Neural progenitor cell (in vitro differentiated cells): ENCODE measurements around the gene KIF9. TPM values are rescaled to one million over a fixed set of nuclear protein-coding genes. Genes with fewer than 3 reads are reported as not detected.

Source experiments
- DNase-seq: peaks from one replicate; pipeline ENCODE4 v3.0.0-alpha.2; 2016; ENCODE audit warnings: low spot score
- H2AFZ ChIP-seq: fragments of 200-600 bp; sonication (generic); replicated peaks from 2 replicates; pipeline ENCODE4 v1.6.1; 2016; ENCODE audit warnings: antibody characterized with exemption
- H3F3A ChIP-seq: fragments of 200-600 bp; sonication (generic); 2 replicates; pipeline ENCODE4 v1.6.1; 2016; ENCODE audit warnings: antibody characterized with exemption, low read depth
- H3K27ac ChIP-seq: fragments of 200-600 bp; sonication (generic); 2 replicates; pipeline ENCODE4 v1.5.1; 2016; ENCODE audit warnings: mild to moderate bottlenecking
- H3K27me3 ChIP-seq: fragments of 200-600 bp; sonication (generic); 2 replicates; pipeline ENCODE4 v1.6.1; 2016; ENCODE audit warnings: mild to moderate bottlenecking, moderate library complexity
- H3K36me3 ChIP-seq: fragments of 200-600 bp; sonication (generic); 2 replicates; pipeline ENCODE4 v1.5.1; 2016
- H3K4me1 ChIP-seq: fragments of 200-600 bp; sonication (generic); 2 replicates; pipeline ENCODE4 v1.6.1; 2016; ENCODE audit warnings: mixed run types
- H3K4me2 ChIP-seq: fragments of 200-600 bp; sonication (generic); 2 replicates; pipeline ENCODE4 v1.6.1; 2016
- H3K4me3 ChIP-seq: fragments of 200-600 bp; sonication (generic); 2 replicates; pipeline ENCODE4 v1.5.1; 2016
- H3K79me2 ChIP-seq: fragments of 200-600 bp; sonication (generic); 2 replicates; pipeline ENCODE4 v1.6.1; 2016; ENCODE audit warnings: low read depth
- H3K9ac ChIP-seq: fragments of 200-600 bp; sonication (generic); 2 replicates; pipeline ENCODE4 v1.6.1; 2016
- H3K9me3 ChIP-seq: fragments of 200-600 bp; sonication (generic); 2 replicates; pipeline ENCODE4 v1.5.1; 2016; ENCODE audit warnings: low read depth
- H4K20me1 ChIP-seq: fragments of 200-600 bp; sonication (generic); 2 replicates; pipeline ENCODE4 v1.6.1; 2016; ENCODE audit warnings: low read depth
- H3K27ac Mint-ChIP-seq: 3 replicates; pipeline ENCODE4 v1.8.0; 2021; ENCODE audit warnings: mixed read lengths
- H3K27me3 Mint-ChIP-seq: 2 replicates; pipeline ENCODE4 v1.8.0; 2022; ENCODE audit warnings: low read depth, mild to moderate bottlenecking, inconsistent platforms, moderate library complexity, mixed read lengths; ENCODE audit not compliant: insufficient read depth
- H3K36me3 Mint-ChIP-seq: 3 replicates; pipeline ENCODE4 v1.8.0; 2021; ENCODE audit warnings: mixed read lengths
- H3K4me1 Mint-ChIP-seq: 3 replicates; pipeline ENCODE4 v1.8.0; 2021; ENCODE audit warnings: mixed read lengths
- H3K4me3 Mint-ChIP-seq: 3 replicates; pipeline ENCODE4 v1.8.0; 2021; ENCODE audit warnings: mild to moderate bottlenecking, moderate library complexity, mixed read lengths
- H3K9me3 Mint-ChIP-seq: 3 replicates; pipeline ENCODE4 v1.8.0; 2020; ENCODE audit warnings: mixed read lengths
- CTCF ChIP-seq: fragments of 200-600 bp; sonication (generic); IDR thresholded peaks from 2 replicates; pipeline ENCODE4 v1.5.1; 2017; ENCODE audit warnings: antibody characterized with exemption, mild to moderate bottlenecking
- EZH2 ChIP-seq: fragments of 200-600 bp; sonication (generic); IDR thresholded peaks from 2 replicates; pipeline ENCODE4 v1.6.1; 2017; ENCODE audit warnings: antibody characterized with exemption, mild to moderate bottlenecking, moderate library complexity
- EZH2phosphoT487 ChIP-seq: fragments of 200-600 bp; sonication (generic); IDR thresholded peaks from 2 replicates; pipeline ENCODE4 v1.6.1; 2017; ENCODE audit warnings: antibody characterized with exemption
- total RNA-seq: library from RNA; depleted of rRNA; stranded (reverse); fragments of >200 nt; gene quantifications from 2 replicates; pipeline ENCODE4 v1.2.3, GENCODE V29; 2015; ENCODE audit warnings: low replicate concordance

KIF9 gene
- total RNA-seq, 1 donor from 2014 or later: 6.4 TPM

- TF ChIP-seq CTCF: no peak
- TF ChIP-seq EZH2: no peak
- TF ChIP-seq EZH2phosphoT487: no peak
- Histone ChIP-seq H3K4me3 (no peak overlapping the region), H3K36me3 (no peaks in the 10 kb centered on the region), H3K27ac (no peak overlapping the region), H2AFZ (no peak overlapping the region), H3K4me1 (no peaks in the 10 kb centered on the region), H4K20me1 (no peaks in the 10 kb centered on the region), H3K9ac (no peak overlapping the region), H3K4me2 (no peak overlapping the region), H3K9me3 (no peaks in the 10 kb centered on the region), H3K27me3 (no peaks in the 10 kb centered on the region), H3F3A (no peaks in the 10 kb centered on the region), H3K79me2 (no peaks in the 10 kb centered on the region)
- no peak for DNase-seq
- Mint-ChIP-seq H3K9me3 (no peaks in the 10 kb centered on the region), H3K27me3 (peaks cover 5% of the 10 kb centered on the region), H3K4me1 (no peaks in the 10 kb centered on the region), H3K36me3 (peaks cover 2% of the 10 kb centered on the region), H3K4me3 (no peak overlapping the region), H3K27ac (no peak overlapping the region)
Observed at GRCh38 chr3:47238017-47238416, 44.6 kb downstream of the KIF9 start.

GRCh38 chr3:47228088-47228487 is 54.5 kb downstream of the KIF9 start:
- no peak for DNase-seq
- no peak overlapping the region for H3K27ac Mint-ChIP-seq
- Histone ChIP-seq H3K27ac (no peak overlapping the region), H3F3A (no peaks in the 10 kb centered on the region), H4K20me1 (no peaks in the 10 kb centered on the region), H3K4me1 (no peaks in the 10 kb centered on the region), H2AFZ (no peak overlapping the region), H3K9me3 (no peaks in the 10 kb centered on the region), H3K4me3 (no peak overlapping the region), H3K9ac (no peak overlapping the region), H3K27me3 (no peaks in the 10 kb centered on the region), H3K79me2 (no peaks in the 10 kb centered on the region), H3K36me3 (no peaks in the 10 kb centered on the region), H3K4me2 (no peak overlapping the region)
- no peaks in the 10 kb centered on the region for H3K9me3 Mint-ChIP-seq
- peaks cover 3% of the 10 kb centered on the region for H3K36me3 Mint-ChIP-seq
- H3K4me1 Mint-ChIP-seq: no peaks in the 10 kb centered on the region
- no peak overlapping the region for H3K4me3 Mint-ChIP-seq
- H3K27me3 Mint-ChIP-seq: peaks cover 7% of the 10 kb centered on the region
- TF ChIP-seq EZH2 (no peak), CTCF (no peak), EZH2phosphoT487 (no peak)

- Histone ChIP-seq H4K20me1 (no peaks in the 10 kb centered on the region), H3F3A (no peaks in the 10 kb centered on the region), H3K9ac (no peak overlapping the region), H3K4me1 (no peaks in the 10 kb centered on the region), H3K27ac (no peak overlapping the region), H3K79me2 (no peaks in the 10 kb centered on the region), H3K36me3 (no peaks in the 10 kb centered on the region), H3K9me3 (no peaks in the 10 kb centered on the region), H3K4me2 (no peak overlapping the region), H3K27me3 (no peaks in the 10 kb centered on the region), H2AFZ (no peak overlapping the region), H3K4me3 (no peak overlapping the region)
- no peak overlapping the region for H3K4me3 Mint-ChIP-seq
- H3K27ac Mint-ChIP-seq: no peak overlapping the region
- H3K36me3 Mint-ChIP-seq: peaks cover 3% of the 10 kb centered on the region
- no peaks in the 10 kb centered on the region for H3K4me1 Mint-ChIP-seq
- DNase-seq: no peak
- peaks cover 7% of the 10 kb centered on the region for H3K27me3 Mint-ChIP-seq
- no peaks in the 10 kb centered on the region for H3K9me3 Mint-ChIP-seq
- no peak for TF ChIP-seq EZH2
- no peak for TF ChIP-seq CTCF
- no peak for TF ChIP-seq EZH2phosphoT487
Observed at GRCh38 chr3:47227678-47228077, 54.9 kb downstream of the KIF9 start.
